Measurements from ENCODE around the gene FRYL. TPM values are rescaled to one million over a fixed set of nuclear protein-coding genes. Genes with fewer than 3 reads are reported as not detected.

Gene FRYL
- polyA plus RNA-seq, 3 donors, result 10.8 to 15.8 (median 14.4) TPM

- H3K4me1 ChIP-seq (ENCODE audit: control insufficient read depth in 1 of 2, insufficient read depth in 2 of 2, low read length in 2 of 2), result peaks cover 12% of the 10 kb centered on the region in 2 donors
- no peak overlapping the region for H3K4me3 Mint-ChIP-seq
- no peaks in the 10 kb centered on the region for H3K27me3 ChIP-seq (ENCODE audit: control insufficient read depth in 2 of 2, insufficient read depth in 2 of 2, low read length in 2 of 2)
- H3K36me3 Mint-ChIP-seq, result no peaks in the 10 kb centered on the region
- H3K9me3 Mint-ChIP-seq, result no peaks in the 10 kb centered on the region
- no peaks in the 10 kb centered on the region for H3K36me3 ChIP-seq (replicated peaks in 1 of 2; ENCODE audit: control insufficient read depth in 1 of 2, insufficient read depth in 2 of 2, low read length in 2 of 2)
- no peak overlapping the region for H3K27ac Mint-ChIP-seq
- H3K4me1 Mint-ChIP-seq, result peaks cover 22% of the 10 kb centered on the region
- no peaks in the 10 kb centered on the region for H3K79me2 ChIP-seq (ENCODE audit: insufficient read depth, low read length)
- no peak overlapping the region for H3K9ac ChIP-seq (ENCODE audit: insufficient read depth, low read length, poor library complexity, severe bottlenecking)
- no peaks in the 10 kb centered on the region for H4K20me1 ChIP-seq (ENCODE audit: insufficient read depth, low read length)
- no peak overlapping the region for H3K4me2 ChIP-seq (replicated peaks; ENCODE audit: extremely low read depth, low read length, poor library complexity, severe bottlenecking)
- peaks cover 0 to 3% (median 2%) of the 10 kb centered on the region in 3 donors for H3K27me3 Mint-ChIP-seq (ENCODE audit: low read depth in 3 of 3)
- no peak overlapping the region for H2AFZ ChIP-seq (ENCODE audit: insufficient read depth, low read depth, low read length, poor library complexity, severe bottlenecking)
- TF ChIP-seq, protein P1, sequence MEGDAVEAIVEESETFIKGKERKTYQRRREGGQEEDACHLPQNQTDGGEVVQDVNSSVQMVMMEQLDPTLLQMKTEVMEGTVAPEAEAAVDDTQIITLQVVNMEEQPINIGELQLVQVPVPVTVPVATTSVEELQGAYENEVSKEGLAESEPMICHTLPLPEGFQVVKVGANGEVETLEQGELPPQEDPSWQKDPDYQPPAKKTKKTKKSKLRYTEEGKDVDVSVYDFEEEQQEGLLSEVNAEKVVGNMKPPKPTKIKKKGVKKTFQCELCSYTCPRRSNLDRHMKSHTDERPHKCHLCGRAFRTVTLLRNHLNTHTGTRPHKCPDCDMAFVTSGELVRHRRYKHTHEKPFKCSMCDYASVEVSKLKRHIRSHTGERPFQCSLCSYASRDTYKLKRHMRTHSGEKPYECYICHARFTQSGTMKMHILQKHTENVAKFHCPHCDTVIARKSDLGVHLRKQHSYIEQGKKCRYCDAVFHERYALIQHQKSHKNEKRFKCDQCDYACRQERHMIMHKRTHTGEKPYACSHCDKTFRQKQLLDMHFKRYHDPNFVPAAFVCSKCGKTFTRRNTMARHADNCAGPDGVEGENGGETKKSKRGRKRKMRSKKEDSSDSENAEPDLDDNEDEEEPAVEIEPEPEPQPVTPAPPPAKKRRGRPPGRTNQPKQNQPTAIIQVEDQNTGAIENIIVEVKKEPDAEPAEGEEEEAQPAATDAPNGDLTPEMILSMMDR (IDR thresholded peaks at IDR 0.05), result no peak
- H3K9me3 ChIP-seq (replicated peaks in 1 of 2; ENCODE audit: control insufficient read depth in 1 of 2, insufficient read depth in 1 of 2, low read length in 2 of 2), result no peaks in the 10 kb centered on the region
- DNase-seq, result no peak
- no peak overlapping the region for H3K4me3 ChIP-seq (replicated peaks in 1 of 3; ENCODE audit: low read depth in 2 of 3, low read length in 3 of 3)
- intact Hi-C loops (cut with micrococcal nuclease), result no loop called here
- H3K27ac ChIP-seq (ENCODE audit: low read depth in 1 of 2, low read length in 2 of 2), result no peak overlapping the region
Observed at GRCh38 chr4:48791313-48791712, 11.2 kb upstream of the FRYL start.

DNA sequence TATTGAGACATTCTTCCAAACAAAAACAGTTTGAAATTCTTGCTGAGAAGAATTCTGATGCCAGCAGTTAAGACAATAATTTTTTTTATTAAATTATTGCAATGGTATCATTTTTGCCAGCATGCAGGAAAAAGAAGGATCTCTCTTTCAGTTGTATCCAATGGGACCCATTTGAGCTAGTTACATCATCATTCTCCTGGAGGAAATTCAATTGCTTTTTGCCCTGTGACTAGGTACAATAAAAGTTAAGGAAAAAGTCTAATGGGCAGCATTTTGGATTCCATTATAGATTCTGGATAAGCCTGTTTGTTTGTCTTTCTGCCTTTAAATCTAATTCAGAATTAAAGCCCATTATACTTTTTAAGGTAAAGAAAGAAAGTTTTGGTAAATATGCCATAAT, 10.5 kb upstream of the FRYL start:
- Histone ChIP-seq H3K27me3 (ENCODE audit: control insufficient read depth in 2 of 2, insufficient read depth in 2 of 2, low read length in 2 of 2) (no peaks in the 10 kb centered on the region), H3K4me1 (ENCODE audit: control insufficient read depth in 1 of 2, insufficient read depth in 2 of 2, low read length in 2 of 2) (peaks cover 12% of the 10 kb centered on the region in 2 donors), H3K36me3 (replicated peaks in 1 of 2; ENCODE audit: control insufficient read depth in 1 of 2, insufficient read depth in 2 of 2, low read length in 2 of 2) (no peaks in the 10 kb centered on the region), H2AFZ (ENCODE audit: insufficient read depth, low read depth, low read length, poor library complexity, severe bottlenecking) (no peak overlapping the region), H3K4me2 (replicated peaks; ENCODE audit: extremely low read depth, low read length, poor library complexity, severe bottlenecking) (no peak overlapping the region), H4K20me1 (ENCODE audit: insufficient read depth, low read length) (no peaks in the 10 kb centered on the region), H3K4me3 (replicated peaks in 1 of 3; ENCODE audit: low read depth in 2 of 3, low read length in 3 of 3) (no peak overlapping the region), H3K9me3 (replicated peaks in 1 of 2; ENCODE audit: control insufficient read depth in 1 of 2, insufficient read depth in 1 of 2, low read length in 2 of 2) (no peaks in the 10 kb centered on the region), H3K79me2 (ENCODE audit: insufficient read depth, low read length) (no peaks in the 10 kb centered on the region), H3K9ac (ENCODE audit: insufficient read depth, low read length, poor library complexity, severe bottlenecking) (no peak overlapping the region), H3K27ac (ENCODE audit: low read depth in 1 of 2, low read length in 2 of 2) (no peak overlapping the region)
- no peak for DNase-seq
- Mint-ChIP-seq H3K27ac (no peak overlapping the region), H3K4me3 (no peak overlapping the region), H3K4me1 (peaks cover 22% of the 10 kb centered on the region), H3K9me3 (no peaks in the 10 kb centered on the region), H3K36me3 (no peaks in the 10 kb centered on the region), H3K27me3 (ENCODE audit: low read depth in 3 of 3) (peaks cover 0 to 3% (median 1%) of the 10 kb centered on the region in 3 donors)
- TF ChIP-seq, protein P1 (IDR thresholded peaks at IDR 0.05), result no peak
- intact Hi-C loops (cut with micrococcal nuclease), result no loop called here

Data from CD14-positive monocyte (primary cell).